Thyroid gland (tissue), 4 donors: ENCODE results near the gene ECSIT.

ENCODE experiments used
- CTCF ChIP-seq, 6 experiments: fragments of 200-600 bp in 3 of 6; fragments of 450-650 bp in 3 of 6; sonication (generic) in 3 of 6; IDR thresholded peaks; one replicate each; pipeline ENCODE4 v1.5.1; 2016 to 2019; ENCODE audit warnings: antibody characterized with exemption in 6 of 6, mild to moderate bottlenecking in 2 of 6, inconsistent platforms in 1 of 6, moderate library complexity in 1 of 6
- POLR2A ChIP-seq, 2 donors: fragments of 450-650 bp; IDR thresholded peaks; one replicate each; pipeline ENCODE4 v1.6.1; 2017; ENCODE audit warnings: antibody characterized with exemption in 2 of 2, mild to moderate bottlenecking in 2 of 2, moderate library complexity in 1 of 2

- TF ChIP-seq CTCF (IDR thresholded peaks at IDR 0.05) (no peak), POLR2A (IDR thresholded peaks at IDR 0.05) (no peak)
Observed at GRCh38 chr19:11489378-11489777, 39.6 kb downstream of the ECSIT start.
